ENCODE results near the gene SLCO2A1.
A peak's percentile ranks its signal among the peaks of the same experiment; 100 is the strongest.

Gene SLCO2A1

DNA sequence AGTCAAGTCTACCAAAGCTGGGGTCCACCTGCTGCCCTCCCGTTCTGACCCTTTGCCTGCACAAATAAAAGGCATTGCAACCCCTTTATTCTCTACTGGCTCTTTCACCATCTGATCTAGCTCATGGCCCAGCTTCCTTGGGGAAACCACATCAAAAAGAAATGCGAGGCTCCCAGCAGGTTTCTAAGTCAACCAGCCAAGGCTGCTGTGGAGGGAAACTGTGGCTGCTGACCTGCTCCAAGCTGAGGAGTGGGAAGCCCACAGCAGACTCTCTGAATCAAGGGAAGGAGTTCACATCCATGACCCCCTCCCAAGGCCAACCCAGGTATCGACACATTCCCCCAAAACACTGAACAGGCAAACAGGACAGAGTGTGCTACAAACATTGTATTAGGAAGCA is 25.2 kb upstream of the SLCO2A1 start:
- DNase-seq (ENCODE audit: low spot score) = peak; percentile 43
- H3K27ac ChIP-seq = no peak overlapping the region
- H3K4me3 ChIP-seq = no peak overlapping the region
- TF ChIP-seq, protein P1, sequence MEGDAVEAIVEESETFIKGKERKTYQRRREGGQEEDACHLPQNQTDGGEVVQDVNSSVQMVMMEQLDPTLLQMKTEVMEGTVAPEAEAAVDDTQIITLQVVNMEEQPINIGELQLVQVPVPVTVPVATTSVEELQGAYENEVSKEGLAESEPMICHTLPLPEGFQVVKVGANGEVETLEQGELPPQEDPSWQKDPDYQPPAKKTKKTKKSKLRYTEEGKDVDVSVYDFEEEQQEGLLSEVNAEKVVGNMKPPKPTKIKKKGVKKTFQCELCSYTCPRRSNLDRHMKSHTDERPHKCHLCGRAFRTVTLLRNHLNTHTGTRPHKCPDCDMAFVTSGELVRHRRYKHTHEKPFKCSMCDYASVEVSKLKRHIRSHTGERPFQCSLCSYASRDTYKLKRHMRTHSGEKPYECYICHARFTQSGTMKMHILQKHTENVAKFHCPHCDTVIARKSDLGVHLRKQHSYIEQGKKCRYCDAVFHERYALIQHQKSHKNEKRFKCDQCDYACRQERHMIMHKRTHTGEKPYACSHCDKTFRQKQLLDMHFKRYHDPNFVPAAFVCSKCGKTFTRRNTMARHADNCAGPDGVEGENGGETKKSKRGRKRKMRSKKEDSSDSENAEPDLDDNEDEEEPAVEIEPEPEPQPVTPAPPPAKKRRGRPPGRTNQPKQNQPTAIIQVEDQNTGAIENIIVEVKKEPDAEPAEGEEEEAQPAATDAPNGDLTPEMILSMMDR (IDR thresholded peaks at IDR 0.05) = no peak

DNA sequence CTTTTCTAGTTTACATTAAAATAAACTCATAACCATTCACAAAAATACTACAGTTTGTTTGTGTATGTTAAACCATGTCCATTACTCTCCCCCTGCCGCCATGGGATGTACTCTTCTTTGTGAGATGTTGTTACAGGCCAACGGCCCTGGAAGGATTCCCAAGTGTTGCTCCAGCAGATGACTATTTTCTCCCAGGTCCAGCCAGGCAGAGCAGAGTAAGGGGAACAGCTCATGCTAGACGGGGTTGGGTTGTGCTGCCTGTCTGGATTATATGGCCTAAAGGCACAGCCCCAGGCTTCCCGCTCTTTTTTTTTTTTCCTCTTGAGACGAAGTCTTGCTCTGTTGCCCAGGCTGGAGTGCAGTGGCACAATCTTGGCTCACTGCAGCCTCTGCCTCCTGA is 24.5 kb upstream of the SLCO2A1 start:
- no peak overlapping the region for H3K4me3 ChIP-seq

DNA sequence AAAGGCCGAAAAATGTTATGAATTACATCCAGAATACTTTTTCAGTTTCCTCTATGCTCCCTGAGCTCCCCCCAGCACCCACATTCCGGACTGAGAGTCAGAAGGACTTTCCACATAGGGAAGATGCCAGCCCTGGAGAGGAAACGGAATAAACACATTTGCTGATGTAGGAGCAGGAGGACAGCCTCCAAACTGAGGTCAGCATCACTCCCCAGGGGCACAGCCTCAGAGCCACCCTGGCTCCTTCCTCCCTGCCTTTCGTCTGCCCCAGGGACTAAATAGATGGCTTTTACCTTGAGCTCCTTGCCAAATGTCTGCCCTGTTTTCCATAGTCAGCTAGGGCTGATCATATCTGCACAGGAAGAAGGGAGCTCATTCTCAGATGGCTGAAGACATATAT is 22.6 kb upstream of the SLCO2A1 start:
- TF ChIP-seq, protein P1 (IDR thresholded peaks at IDR 0.05) = no peak
- Histone ChIP-seq H3K4me3 (no peak overlapping the region), H3K27ac (no peak overlapping the region)
- DNase-seq (ENCODE audit: low spot score) = no peak

More for the DNA sequence above, 24.5 kb upstream of the SLCO2A1 start:
- no peak for DNase-seq (ENCODE audit: low spot score)
- TF ChIP-seq, protein P1 (IDR thresholded peaks at IDR 0.05) = no peak
- no peak overlapping the region for H3K27ac ChIP-seq

GRCh38 chr3:134049676-134050075 is 20.0 kb upstream of the SLCO2A1 start:
- H3K27ac ChIP-seq = no peak overlapping the region
- H3K4me3 ChIP-seq = no peak overlapping the region
- TF ChIP-seq, protein P1 (IDR thresholded peaks at IDR 0.05) = no peak
- no peak for DNase-seq (ENCODE audit: low spot score)

- Histone ChIP-seq H3K27ac (no peak overlapping the region), H3K4me3 (no peak overlapping the region)
- TF ChIP-seq, protein P1 (IDR thresholded peaks at IDR 0.05) = no peak
- peak; percentile 66 for DNase-seq (ENCODE audit: low spot score)
Observed at GRCh38 chr3:134048278-134048996, 18.7 kb upstream of the SLCO2A1 start.

GRCh38 chr3:134044459-134044858 is 14.7 kb upstream of the SLCO2A1 start:
- DNase-seq (ENCODE audit: low spot score) = no peak
- H3K4me3 ChIP-seq = no peak overlapping the region
- H3K27ac ChIP-seq = no peak overlapping the region
- TF ChIP-seq, protein P1 (IDR thresholded peaks at IDR 0.05) = no peak

- DNase-seq (ENCODE audit: low spot score) = peak; percentile 54
- Histone ChIP-seq H3K27ac (no peak overlapping the region), H3K4me3 (no peak overlapping the region)
- TF ChIP-seq, protein P1 (IDR thresholded peaks at IDR 0.05) = no peak
Observed at GRCh38 chr3:134040066-134040465, 10.3 kb upstream of the SLCO2A1 start.
